IPS DF 6.9 (cell line): ENCODE data around the gene DGCR8.

Source experiments
- DNase-seq: peaks from one replicate; pipeline ENCODE4 v3.0.0-alpha.2; 2013; ENCODE audit warnings: low read depth, low spot score
- H3K27ac ChIP-seq: one replicate; pipeline ENCODE4 v1.5.1; 2013; ENCODE audit warnings: low read length, control low read depth
- H3K27me3 ChIP-seq: 2 replicates; pipeline ENCODE4 v1.6.1; 2013; ENCODE audit warnings: mild to moderate bottlenecking, low read length; ENCODE audit not compliant: control insufficient read depth, insufficient read depth
- H3K36me3 ChIP-seq: 2 replicates; pipeline ENCODE4 v1.6.1; 2013; ENCODE audit warnings: low read length; ENCODE audit not compliant: control insufficient read depth, insufficient read depth
- H3K4me1 ChIP-seq: 2 replicates; pipeline ENCODE4 v1.6.1; 2013; ENCODE audit warnings: low read length; ENCODE audit not compliant: control insufficient read depth, insufficient read depth
- H3K4me3 ChIP-seq: 2 replicates; pipeline ENCODE4 v1.5.1; 2013; ENCODE audit warnings: mild to moderate bottlenecking, low read length
- H3K9me3 ChIP-seq: 2 replicates; pipeline ENCODE4 v1.6.1; 2013; ENCODE audit warnings: low read length, inconsistent platforms; ENCODE audit not compliant: control insufficient read depth, insufficient read depth
- WGBS: extraction: QIAGEN DNeasy Blood & Tissue Kit; methylation state at CpG from one replicate; pipeline ENCODE4 v1.1.7; 2013; ENCODE audit warnings: mixed read lengths, missing lambda C conversion rate; ENCODE audit not compliant: insufficient read length, insufficient coverage; 5-methylcytosine and 5-hydroxymethylcytosine counted together

The DGCR8 gene

GRCh38 chr22:20142711-20143621, 62.9 kb downstream of the DGCR8 start:
- H3K4me3 ChIP-seq, result no peak overlapping the region
- DNase-seq, result no peak
- peaks cover 11% of the 10 kb centered on the region for H3K36me3 ChIP-seq
- no peaks in the 10 kb centered on the region for H3K27me3 ChIP-seq
- H3K9me3 ChIP-seq, result no peaks in the 10 kb centered on the region
- no CpG with 5 or more reads among the region's 65 CpGs for WGBS
- no peaks in the 10 kb centered on the region; the same call in 1 of the 2 replicates for H3K4me1 ChIP-seq
- H3K27ac ChIP-seq, result no peak overlapping the region

GRCh38 chr22:20143883-20144665, 64.0 kb downstream of the DGCR8 start:
- Histone ChIP-seq H3K27me3 (no peaks in the 10 kb centered on the region), H3K4me1 (no peaks in the 10 kb centered on the region; the same call in 1 of the 2 replicates), H3K36me3 (peaks cover 11% of the 10 kb centered on the region), H3K4me3 (no peak overlapping the region), H3K9me3 (no peaks in the 10 kb centered on the region), H3K27ac (no peak overlapping the region)
- WGBS, result no CpG with 5 or more reads among the region's 19 CpGs
- no peak for DNase-seq

GRCh38 chr22:20145206-20145831, 65.3 kb downstream of the DGCR8 start:
- WGBS, result no CpG with 5 or more reads among the region's 22 CpGs
- Histone ChIP-seq H3K36me3 (peaks cover 6% of the 10 kb centered on the region; the same call in 1 of the 2 replicates), H3K4me3 (no peak overlapping the region), H3K27ac (no peak overlapping the region), H3K9me3 (no peaks in the 10 kb centered on the region), H3K4me1 (no peaks in the 10 kb centered on the region; the same call in 1 of the 2 replicates), H3K27me3 (no peaks in the 10 kb centered on the region)
- no peak for DNase-seq

GRCh38 chr22:20145832-20146223, 65.8 kb downstream of the DGCR8 start:
- no CpG with 5 or more reads among the region's 21 CpGs for WGBS
- no peaks in the 10 kb centered on the region for H3K27me3 ChIP-seq
- H3K4me3 ChIP-seq, result no peak overlapping the region
- no peaks in the 10 kb centered on the region for H3K9me3 ChIP-seq
- H3K27ac ChIP-seq, result no peak overlapping the region
- peaks cover 6% of the 10 kb centered on the region; the same call in 1 of the 2 replicates for H3K36me3 ChIP-seq
- no peak for DNase-seq
- H3K4me1 ChIP-seq, result no peaks in the 10 kb centered on the region; the same call in 1 of the 2 replicates

- no CpG with 5 or more reads among the region's 22 CpGs for WGBS
- Histone ChIP-seq H3K4me3 (no peak overlapping the region), H3K4me1 (no peaks in the 10 kb centered on the region; the same call in 1 of the 2 replicates), H3K36me3 (peaks cover 2% of the 10 kb centered on the region; the same call in 1 of the 2 replicates), H3K27me3 (no peaks in the 10 kb centered on the region), H3K9me3 (no peaks in the 10 kb centered on the region), H3K27ac (no peak overlapping the region)
- no peak for DNase-seq
Measured at GRCh38 chr22:20146777-20147176, 66.7 kb downstream of the DGCR8 start.

- Histone ChIP-seq H3K9me3 (no peaks in the 10 kb centered on the region), H3K27ac (no peak overlapping the region), H3K4me3 (no peak overlapping the region), H3K36me3 (no peaks in the 10 kb centered on the region), H3K4me1 (no peaks in the 10 kb centered on the region; the same call in 1 of the 2 replicates), H3K27me3 (no peaks in the 10 kb centered on the region)
- DNase-seq, result no peak
- no CpG with 5 or more reads among the region's 14 CpGs for WGBS
Measured at GRCh38 chr22:20147237-20147988, 67.4 kb downstream of the DGCR8 start.

- no peak overlapping the region for H3K4me3 ChIP-seq
- no peaks in the 10 kb centered on the region for H3K27me3 ChIP-seq
- DNase-seq, result no peak
- no peaks in the 10 kb centered on the region for H3K9me3 ChIP-seq
- no peaks in the 10 kb centered on the region; the same call in 1 of the 2 replicates for H3K4me1 ChIP-seq
- H3K36me3 ChIP-seq, result no peaks in the 10 kb centered on the region
- no CpG with 5 or more reads among the region's 18 CpGs for WGBS
- no peak overlapping the region for H3K27ac ChIP-seq
Measured at GRCh38 chr22:20148414-20148813, 68.4 kb downstream of the DGCR8 start.

- H3K4me1 ChIP-seq, result no peaks in the 10 kb centered on the region; the same call in 1 of the 2 replicates
- no peak overlapping the region for H3K4me3 ChIP-seq
- H3K27ac ChIP-seq, result no peak overlapping the region
- DNase-seq, result no peak
- whole genome bisulfite sequencing, result no CpG with 5 or more reads among the region's 32 CpGs
- H3K9me3 ChIP-seq, result no peaks in the 10 kb centered on the region
- H3K36me3 ChIP-seq, result no peaks in the 10 kb centered on the region
- H3K27me3 ChIP-seq, result no peaks in the 10 kb centered on the region
Measured at GRCh38 chr22:20149257-20150250, 69.5 kb downstream of the DGCR8 start.
